HG03442 (cell line): ENCODE data around the gene PHLDB2.

Experiments
- ATAC-seq: cut with Tn5 transposase; IDR thresholded peaks from one replicate; pipeline ENCODE4 v1.9.1; 2021; ENCODE audit warnings: mild to moderate bottlenecking, moderate library complexity; ENCODE audit not compliant: unreplicated experiment

Gene PHLDB2

GRCh38 chr3:111848778-111849177 lies 10.3 kb upstream of the PHLDB2 start:
- ATAC-seq: no peak

GRCh38 chr3:111850537-111850936 lies 8.5 kb upstream of the PHLDB2 start:
- ATAC-seq: no peak

GRCh38 chr3:111851511-111851954 lies 7.5 kb upstream of the PHLDB2 start:
- no peak for ATAC-seq

- no peak for ATAC-seq
These were observed 6.5 kb upstream of the PHLDB2 start for GRCh38 chr3:111852540-111852939.

GRCh38 chr3:111853068-111853467 lies 6.0 kb upstream of the PHLDB2 start:
- ATAC-seq: no peak

- no peak for ATAC-seq
These were observed 4.1 kb upstream of the PHLDB2 start for GRCh38 chr3:111854990-111855389.

- no peak for ATAC-seq
These were observed 2.6 kb upstream of the PHLDB2 start for GRCh38 chr3:111856501-111856900.

GRCh38 chr3:111857474-111857873 lies 1.6 kb upstream of the PHLDB2 start:
- no peak for ATAC-seq

- ATAC-seq: no peak
These were observed 423 bp upstream of the PHLDB2 start for GRCh38 chr3:111858642-111859041.

GRCh38 chr3:111859974-111860859 lies 1.2 kb downstream of the PHLDB2 start:
- ATAC-seq: peak; percentile 84

GRCh38 chr3:111861391-111861790 lies 2.3 kb downstream of the PHLDB2 start:
- no peak for ATAC-seq

- ATAC-seq: no peak
These were observed 3.4 kb downstream of the PHLDB2 start for GRCh38 chr3:111862415-111862814.

GRCh38 chr3:111862974-111863373 lies 3.9 kb downstream of the PHLDB2 start:
- ATAC-seq: no peak

GRCh38 chr3:111863942-111864694 lies 5.1 kb downstream of the PHLDB2 start:
- ATAC-seq: no peak

GRCh38 chr3:111864821-111865656 lies 6.0 kb downstream of the PHLDB2 start:
- ATAC-seq: no peak

- no peak for ATAC-seq
These were observed 8.9 kb downstream of the PHLDB2 start for GRCh38 chr3:111867889-111868426.

GRCh38 chr3:111870620-111871019 lies 11.6 kb downstream of the PHLDB2 start:
- ATAC-seq: no peak

- no peak for ATAC-seq
These were observed 13.0 kb downstream of the PHLDB2 start for GRCh38 chr3:111871809-111872623.

GRCh38 chr3:111872979-111873378 lies 13.9 kb downstream of the PHLDB2 start:
- no peak for ATAC-seq
